ENCODE measurements around the gene FLYWCH2. TPM values are rescaled to one million over a fixed set of nuclear protein-coding genes. Genes with fewer than 3 reads are reported as not detected.
A peak's percentile ranks its signal among the peaks of the same experiment; 100 is the strongest.

FLYWCH2 gene
- total RNA-seq, 1 donor from 2014 or later = 36.5 TPM

- no peaks in the 10 kb centered on the region for H3K4me1 Mint-ChIP-seq (ENCODE audit: low read depth, unreplicated experiment)
- DNase-seq (ENCODE audit: low read depth) = no peak
- peak overlapping the region; percentile 81 for H3K27ac ChIP-seq (ENCODE audit: low read depth, low read length)
These were observed 468 bp downstream of the FLYWCH2 start for GRCh38 chr16:2883458-2883908.

GRCh38 chr16:2884041-2884451, 1.0 kb downstream of the FLYWCH2 start:
- peak overlapping the region; percentile 99 for H2AFZ ChIP-seq (ENCODE audit: low read depth, low read length)

More at GRCh38 chr16:2883458-2883908, 468 bp downstream of the FLYWCH2 start:
- H3K9me3 Mint-ChIP-seq (ENCODE audit: unreplicated experiment) = peaks cover 5% of the 10 kb centered on the region
- no peaks in the 10 kb centered on the region for H3K36me3 ChIP-seq (ENCODE audit: insufficient read depth, low read length)
- peaks cover 42% of the 10 kb centered on the region for H3K79me2 ChIP-seq (ENCODE audit: insufficient read depth, low read length)
- peaks cover 6% of the 10 kb centered on the region for H3K4me1 ChIP-seq (ENCODE audit: insufficient read depth, low read length)
- H3K4me3 Mint-ChIP-seq (ENCODE audit: unreplicated experiment) = peak overlapping the region; percentile 91
- FAIRE-seq = no peak
- no peaks in the 10 kb centered on the region for H3K27me3 ChIP-seq (ENCODE audit: insufficient read depth, low read length)
- H3K9ac ChIP-seq (ENCODE audit: low read length) = peak overlapping the region; percentile 94
- peak overlapping the region; percentile 81 for H3K27ac Mint-ChIP-seq (ENCODE audit: unreplicated experiment)
- no peak for TF ChIP-seq CTCF (IDR thresholded peaks at IDR 0.05; ENCODE audit: insufficient read depth, low read depth, low read length)
- TF ChIP-seq EZH2 (IDR thresholded peaks at IDR 0.05; ENCODE audit: insufficient read depth, low read length) = no peak
- peak overlapping the region; percentile 99 for H2AFZ ChIP-seq (ENCODE audit: low read depth, low read length)
- H3K4me3 ChIP-seq (ENCODE audit: insufficient read depth, low read depth, low read length) = peak overlapping the region; percentile 70
- no peaks in the 10 kb centered on the region for H3K27me3 Mint-ChIP-seq (ENCODE audit: low read depth, unreplicated experiment)
- peaks cover 6% of the 10 kb centered on the region for H4K20me1 ChIP-seq (ENCODE audit: insufficient read depth, low read length)
- H3K4me2 ChIP-seq (ENCODE audit: low read length) = peak overlapping the region; percentile 97
- peaks cover 3% of the 10 kb centered on the region for H3K36me3 Mint-ChIP-seq (ENCODE audit: low read depth, unreplicated experiment)
- H3K9me3 ChIP-seq (ENCODE audit: insufficient read depth, low read depth, low read length) = peaks cover 3% of the 10 kb centered on the region

More at GRCh38 chr16:2884041-2884451, 1.0 kb downstream of the FLYWCH2 start:
- Mint-ChIP-seq H3K9me3 (ENCODE audit: unreplicated experiment) (peaks cover 5% of the 10 kb centered on the region), H3K27ac (ENCODE audit: unreplicated experiment) (peak overlapping the region; percentile 81), H3K36me3 (ENCODE audit: low read depth, unreplicated experiment) (peaks cover 3% of the 10 kb centered on the region), H3K4me1 (ENCODE audit: low read depth, unreplicated experiment) (no peaks in the 10 kb centered on the region), H3K4me3 (ENCODE audit: unreplicated experiment) (peak overlapping the region; percentile 91), H3K27me3 (ENCODE audit: low read depth, unreplicated experiment) (no peaks in the 10 kb centered on the region)
- no peak for TF ChIP-seq CTCF (IDR thresholded peaks at IDR 0.05; ENCODE audit: insufficient read depth, low read depth, low read length)
- no peak for TF ChIP-seq EZH2 (IDR thresholded peaks at IDR 0.05; ENCODE audit: insufficient read depth, low read length)
- H3K27ac ChIP-seq (ENCODE audit: low read depth, low read length) = peak overlapping the region; percentile 81
- H3K4me2 ChIP-seq (ENCODE audit: low read length) = peak overlapping the region; percentile 97
- peaks cover 3% of the 10 kb centered on the region for H3K9me3 ChIP-seq (ENCODE audit: insufficient read depth, low read depth, low read length)
- H4K20me1 ChIP-seq (ENCODE audit: insufficient read depth, low read length) = peaks cover 6% of the 10 kb centered on the region
- H3K9ac ChIP-seq (ENCODE audit: low read length) = peak overlapping the region; percentile 94
- no peaks in the 10 kb centered on the region for H3K27me3 ChIP-seq (ENCODE audit: insufficient read depth, low read length)
- no peaks in the 10 kb centered on the region for H3K36me3 ChIP-seq (ENCODE audit: insufficient read depth, low read length)
- peaks cover 47% of the 10 kb centered on the region for H3K79me2 ChIP-seq (ENCODE audit: insufficient read depth, low read length)
- peaks cover 6% of the 10 kb centered on the region for H3K4me1 ChIP-seq (ENCODE audit: insufficient read depth, low read length)
- DNase-seq (ENCODE audit: low read depth) = no peak
- no peak for FAIRE-seq
- H3K4me3 ChIP-seq (ENCODE audit: insufficient read depth, low read depth, low read length) = peak overlapping the region; percentile 70
